GOT3 (cell line): ENCODE results near the gene STPG2.
"Not testable (repeated sequence)": the region's sequence is repeated elsewhere in the genome, so short reads cannot be mapped to it uniquely, and the experiment has no call there.

Experiments used
- DNase-seq: peaks from one replicate; lab custom pipeline; 2025; ENCODE audit warnings: mixed read lengths; lab: John Stamatoyannopoulos, UW

STPG2 gene

GRCh38 chr4:97942951-97943350 lies 200.3 kb downstream of the STPG2 start:
- DNase-seq: no peak

GRCh38 chr4:97942137-97942536 lies 201.1 kb downstream of the STPG2 start:
- DNase-seq: no peak

- no peak for DNase-seq
These were observed 205.1 kb downstream of the STPG2 start for GRCh38 chr4:97938141-97938540.

- DNase-seq: no peak
These were observed 218.8 kb downstream of the STPG2 start for GRCh38 chr4:97924341-97924958.

GRCh38 chr4:97923096-97923495 lies 220.2 kb downstream of the STPG2 start:
- no peak for DNase-seq

- DNase-seq: no peak
These were observed 226.2 kb downstream of the STPG2 start for GRCh38 chr4:97917115-97917514.

- DNase-seq: no peak
These were observed 231.1 kb downstream of the STPG2 start for GRCh38 chr4:97912156-97912555.

- no peak for DNase-seq
These were observed 231.9 kb downstream of the STPG2 start for GRCh38 chr4:97911236-97911906.

- no peak for DNase-seq
These were observed 233.3 kb downstream of the STPG2 start for GRCh38 chr4:97910005-97910404.

GRCh38 chr4:97903436-97904189 lies 239.7 kb downstream of the STPG2 start:
- not testable (repeated sequence) for DNase-seq

- no peak for DNase-seq
These were observed 243.0 kb downstream of the STPG2 start for GRCh38 chr4:97900229-97900628.

- DNase-seq: no peak
These were observed 250.5 kb downstream of the STPG2 start for GRCh38 chr4:97892592-97893266.

- DNase-seq: no peak
These were observed 263.3 kb downstream of the STPG2 start for GRCh38 chr4:97879942-97880341.

GRCh38 chr4:97868097-97868496 lies 275.2 kb downstream of the STPG2 start:
- DNase-seq: no peak

- no peak for DNase-seq
These were observed 275.7 kb downstream of the STPG2 start for GRCh38 chr4:97867557-97868091.

GRCh38 chr4:97866821-97867556 lies 276.3 kb downstream of the STPG2 start:
- DNase-seq: no peak

- no peak for DNase-seq
These were observed 292.2 kb downstream of the STPG2 start for GRCh38 chr4:97851115-97851514.

GRCh38 chr4:97845758-97846157 lies 297.5 kb downstream of the STPG2 start:
- DNase-seq: no peak

- no peak for DNase-seq
These were observed 301.8 kb downstream of the STPG2 start for GRCh38 chr4:97841512-97841911.

GRCh38 chr4:97836662-97837061 lies 306.6 kb downstream of the STPG2 start:
- DNase-seq: no peak

- no peak for DNase-seq
These were observed 314.6 kb downstream of the STPG2 start for GRCh38 chr4:97828646-97829045.

- no peak for DNase-seq
These were observed 324.0 kb downstream of the STPG2 start for GRCh38 chr4:97819294-97819693.
